ENCODE data around the gene DLGAP1. TPM values are rescaled to one million over a fixed set of nuclear protein-coding genes. Genes with fewer than 3 reads are reported as not detected.

The DLGAP1 gene
- total RNA-seq, 1 experiment from 2014 or later: 23.2 TPM

DNA sequence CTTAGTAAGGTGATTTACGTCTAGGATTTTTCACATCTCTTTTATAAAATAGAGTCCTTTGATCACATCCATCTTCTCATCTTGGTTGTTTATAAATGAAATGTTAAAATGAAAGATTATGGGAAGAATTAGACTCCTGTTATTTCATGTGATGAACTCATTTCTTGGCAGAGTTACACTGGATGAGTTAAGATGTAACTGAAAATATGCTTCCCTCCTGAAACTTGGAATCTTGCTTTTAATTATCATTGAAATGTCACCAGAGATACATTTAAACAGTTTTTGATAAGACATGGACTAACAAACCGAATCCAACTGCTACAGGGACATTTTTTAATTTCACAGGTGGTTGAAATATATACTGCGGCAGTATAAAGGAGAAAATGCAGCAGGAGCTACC lies 274.0 kb downstream of the DLGAP1 start:
- no peaks in the 10 kb centered on the region for H3K79me1 ChIP-seq (ENCODE audit: insufficient read depth, low read depth, low read length, poor library complexity, severe bottlenecking)

More for the DNA sequence above, 274.0 kb downstream of the DLGAP1 start:
- H3K4me2 ChIP-seq (ENCODE audit: insufficient read depth, insufficient read length, low read length): no peak overlapping the region
- no peak overlapping the region for H2BK12ac ChIP-seq (ENCODE audit: insufficient read length, low read depth, low read length)
- H2BK5ac ChIP-seq (ENCODE audit: insufficient read length, low read length): no peak overlapping the region
- no peak overlapping the region for H2AFZ ChIP-seq (ENCODE audit: low read length)
- no peaks in the 10 kb centered on the region for H3K79me2 ChIP-seq (ENCODE audit: insufficient read depth, low read length)
- H3K27ac Mint-ChIP-seq: no peak overlapping the region; a peak in 1 of 7 replicates
- no peaks in the 10 kb centered on the region for H4K20me1 ChIP-seq (ENCODE audit: control insufficient read depth, insufficient read depth, insufficient read length)
- H2BK20ac ChIP-seq (ENCODE audit: low read depth, low read length, poor library complexity, severe bottlenecking): no peak overlapping the region
- H3K4ac ChIP-seq (ENCODE audit: low read depth, low read length): no peak overlapping the region
- H4K91ac ChIP-seq (ENCODE audit: insufficient read length, low read depth, low read length): no peak overlapping the region
- no peak overlapping the region for H3K9ac ChIP-seq (ENCODE audit: extremely low read depth, insufficient read length, low read length)
- no peak overlapping the region for H2BK15ac ChIP-seq (ENCODE audit: low read depth, low read length)
- no peak overlapping the region for H4K5ac ChIP-seq (ENCODE audit: insufficient read length, low read depth, low read length)
- H3K56ac ChIP-seq (ENCODE audit: insufficient read length, low read depth, low read length): no peak overlapping the region
- H3K36me3 Mint-ChIP-seq (ENCODE audit: insufficient read depth in 1 of 3, low read depth in 3 of 3): peaks cover 8 to 22% (median 13%) of the 10 kb centered on the region in 3 experiments
- no peaks in the 10 kb centered on the region for H3K27me3 ChIP-seq (ENCODE audit: insufficient read depth, low read length)
- H3K14ac ChIP-seq (ENCODE audit: insufficient read depth, low read length): no peak overlapping the region
- no peak overlapping the region for H2AK5ac ChIP-seq (ENCODE audit: insufficient read length, low read length)
- H3K4me1 ChIP-seq (ENCODE audit: insufficient read depth, low read length): no peaks in the 10 kb centered on the region; the same call in 1 of the 2 replicates
- H3K4me1 Mint-ChIP-seq: peaks cover 33 to 46% of the 10 kb centered on the region in 2 experiments
- no peak overlapping the region for H3K18ac ChIP-seq (ENCODE audit: insufficient read length, low read depth, low read length)
- no peak for DNase-seq
- TF ChIP-seq, protein P1, sequence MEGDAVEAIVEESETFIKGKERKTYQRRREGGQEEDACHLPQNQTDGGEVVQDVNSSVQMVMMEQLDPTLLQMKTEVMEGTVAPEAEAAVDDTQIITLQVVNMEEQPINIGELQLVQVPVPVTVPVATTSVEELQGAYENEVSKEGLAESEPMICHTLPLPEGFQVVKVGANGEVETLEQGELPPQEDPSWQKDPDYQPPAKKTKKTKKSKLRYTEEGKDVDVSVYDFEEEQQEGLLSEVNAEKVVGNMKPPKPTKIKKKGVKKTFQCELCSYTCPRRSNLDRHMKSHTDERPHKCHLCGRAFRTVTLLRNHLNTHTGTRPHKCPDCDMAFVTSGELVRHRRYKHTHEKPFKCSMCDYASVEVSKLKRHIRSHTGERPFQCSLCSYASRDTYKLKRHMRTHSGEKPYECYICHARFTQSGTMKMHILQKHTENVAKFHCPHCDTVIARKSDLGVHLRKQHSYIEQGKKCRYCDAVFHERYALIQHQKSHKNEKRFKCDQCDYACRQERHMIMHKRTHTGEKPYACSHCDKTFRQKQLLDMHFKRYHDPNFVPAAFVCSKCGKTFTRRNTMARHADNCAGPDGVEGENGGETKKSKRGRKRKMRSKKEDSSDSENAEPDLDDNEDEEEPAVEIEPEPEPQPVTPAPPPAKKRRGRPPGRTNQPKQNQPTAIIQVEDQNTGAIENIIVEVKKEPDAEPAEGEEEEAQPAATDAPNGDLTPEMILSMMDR (conservative IDR thresholded peaks at IDR 0.05): no peak
- no peak overlapping the region for H3K4me3 Mint-ChIP-seq
- H4K8ac ChIP-seq (replicated peaks; ENCODE audit: insufficient read length, low read depth, low read length): no peak overlapping the region
- no peaks in the 10 kb centered on the region for H3K23me2 ChIP-seq (ENCODE audit: insufficient read length, low read depth, low read length, poor library complexity, severe bottlenecking)
- H3T11ph ChIP-seq (ENCODE audit: low read length): no peak overlapping the region
- H2BK120ac ChIP-seq (ENCODE audit: low read depth, low read length, poor library complexity, severe bottlenecking): no peak overlapping the region
- no peaks in the 10 kb centered on the region for H3K9me3 ChIP-seq (ENCODE audit: control insufficient read depth, low read depth, low read length)
- H3K27ac ChIP-seq (ENCODE audit: insufficient read length, low read depth, low read length): no peak overlapping the region
- no peak overlapping the region for H3K23ac ChIP-seq (ENCODE audit: insufficient read length, low read depth, low read length)
- no peaks in the 10 kb centered on the region for H3K27me3 Mint-ChIP-seq (ENCODE audit: low read depth)
- peaks cover 8 to 10% of the 10 kb centered on the region in 2 experiments for H3K9me3 Mint-ChIP-seq
- WGBS (ENCODE audit: extremely low coverage, insufficient read length, low lambda C conversion rate): no CpG with 5 or more reads among the region's 3 CpGs
